HPDE6-E6E7 (cell line): Measurements from ENCODE around the gene TNK2.

Experiments used
- DNase-seq: peaks from one replicate; pipeline ENCODE4 v3.0.0; 2011; ENCODE audit warnings: missing footprints; ENCODE audit errors: extremely low spot score

Gene TNK2

GRCh38 chr3:195899701-195900435 is 8.5 kb downstream of the TNK2 start:
- DNase-seq: no peak

GRCh38 chr3:195897853-195898415 is 10.4 kb downstream of the TNK2 start:
- DNase-seq: no peak

- DNase-seq: peak; percentile 89
These were observed 11.1 kb downstream of the TNK2 start for GRCh38 chr3:195897081-195897852.

- no peak for DNase-seq
These were observed 11.8 kb downstream of the TNK2 start for GRCh38 chr3:195896361-195897080.

GRCh38 chr3:195895861-195896360 is 12.4 kb downstream of the TNK2 start:
- no peak for DNase-seq

- no peak for DNase-seq
These were observed 13.1 kb downstream of the TNK2 start for GRCh38 chr3:195895078-195895860.

- no peak for DNase-seq
These were observed 14.4 kb downstream of the TNK2 start for GRCh38 chr3:195893916-195894465.

GRCh38 chr3:195893516-195893915 is 14.8 kb downstream of the TNK2 start:
- no peak for DNase-seq

- DNase-seq: no peak
These were observed 15.3 kb downstream of the TNK2 start for GRCh38 chr3:195893044-195893395.

- no peak for DNase-seq
These were observed 16.0 kb downstream of the TNK2 start for GRCh38 chr3:195892105-195893043.

GRCh38 chr3:195891431-195892104 is 16.8 kb downstream of the TNK2 start:
- no peak for DNase-seq

- no peak for DNase-seq
These were observed 18.5 kb downstream of the TNK2 start for GRCh38 chr3:195889870-195890295.

GRCh38 chr3:195888981-195889869 is 19.1 kb downstream of the TNK2 start:
- DNase-seq: no peak

GRCh38 chr3:195888311-195888761 is 20.0 kb downstream of the TNK2 start:
- no peak for DNase-seq

GRCh38 chr3:195887670-195888069 is 20.7 kb downstream of the TNK2 start:
- no peak for DNase-seq

GRCh38 chr3:195886181-195887141 is 21.9 kb downstream of the TNK2 start:
- no peak for DNase-seq
